Suprapubic skin (tissue), 4 donors: ENCODE data around the gene XPO6. TPM values are rescaled to one million over a fixed set of nuclear protein-coding genes. Genes with fewer than 3 reads are reported as not detected.
"Not testable (repeated sequence)": the region's sequence is repeated elsewhere in the genome, so short reads cannot be mapped to it uniquely, and the experiment has no call there.

ENCODE experiments used
- DNase-seq, 2 donors: peaks; one replicate each; pipeline ENCODE4 v3.0.0-alpha.2; 2019; ENCODE audit warnings: low spot score in 2 of 2
- H3K27ac ChIP-seq: fragments of 200-600 bp; sonication (generic); one replicate; pipeline ENCODE4 v1.5.1; 2019
- H3K27me3 ChIP-seq: fragments of 200-600 bp; sonication (generic); one replicate; pipeline ENCODE4 v1.5.1; 2019
- H3K36me3 ChIP-seq: fragments of 200-600 bp; sonication (generic); one replicate; pipeline ENCODE4 v1.5.1; 2019
- H3K4me1 ChIP-seq: fragments of 200-600 bp; sonication (generic); one replicate; pipeline ENCODE4 v1.5.1; 2019
- H3K4me3 ChIP-seq: fragments of 200-600 bp; sonication (generic); one replicate; pipeline ENCODE4 v1.5.1; 2019; ENCODE audit warnings: mild to moderate bottlenecking
- H3K9me3 ChIP-seq: fragments of 200-600 bp; sonication (generic); one replicate; pipeline ENCODE4 v1.5.1; 2019
- CTCF ChIP-seq, 2 donors: fragments of 200-600 bp in 1 of 2; fragments of 450-650 bp in 1 of 2; sonication (generic) in 1 of 2; IDR thresholded peaks; one replicate each; pipeline ENCODE4 v1.5.1; 2016 to 2019; ENCODE audit warnings: antibody characterized with exemption in 2 of 2, mild to moderate bottlenecking in 1 of 2, moderate library complexity in 1 of 2
- EP300 ChIP-seq: sonication (generic); formaldehyde crosslinking; IDR thresholded peaks from one replicate; pipeline ENCODE4 v1.6.1; 2017; ENCODE audit warnings: antibody characterized with exemption
- POLR2A ChIP-seq, 2 donors: fragments of 450-650 bp; IDR thresholded peaks; one replicate each; pipeline ENCODE4 v1.6.1; 2017; ENCODE audit warnings: antibody characterized with exemption in 2 of 2, mild to moderate bottlenecking in 2 of 2, moderate library complexity in 2 of 2
- POLR2AphosphoS5 ChIP-seq, 3 donors: sonication (generic); formaldehyde crosslinking; IDR thresholded peaks; one replicate each; pipeline ENCODE4 v1.6.1; 2017; ENCODE audit warnings: antibody characterized with exemption in 3 of 3
- WGBS: methylation state at CpG from one replicate; pipeline ENCODE4 v1.1.5; 2018; 5-methylcytosine and 5-hydroxymethylcytosine counted together
- total RNA-seq, 4 donors: library from RNA; depleted of rRNA; stranded (reverse); fragments of >200 nt; gene quantifications; one replicate each; pipeline ENCODE4 v1.1.0, GENCODE V29; 2016

The XPO6 gene
- total RNA-seq, 4 donors from 2014 or later: 78.6 to 161 (median 88.1) TPM

- Histone ChIP-seq H3K4me1 (no peaks in the 10 kb centered on the region), H3K27ac (no peak overlapping the region), H3K27me3 (no peaks in the 10 kb centered on the region), H3K9me3 (no peaks in the 10 kb centered on the region), H3K4me3 (no peak overlapping the region), H3K36me3 (peaks cover 93% of the 10 kb centered on the region)
- no peak for DNase-seq
- TF ChIP-seq POLR2A (IDR thresholded peaks at IDR 0.05): no peak
- no peak for TF ChIP-seq CTCF (IDR thresholded peaks at IDR 0.05)
- TF ChIP-seq EP300: no peak
- no peak for TF ChIP-seq POLR2AphosphoS5 (IDR thresholded peaks at IDR 0.05)
- 93% methylated on average over 3 of the region's 3 CpGs for WGBS
Observed at GRCh38 chr16:28120754-28121153, 91.0 kb downstream of the XPO6 start.

- 50% methylated on average over 2 of the region's 2 CpGs for WGBS
- Histone ChIP-seq H3K27me3 (no peaks in the 10 kb centered on the region), H3K4me1 (no peaks in the 10 kb centered on the region), H3K27ac (no peak overlapping the region), H3K9me3 (no peaks in the 10 kb centered on the region), H3K4me3 (no peak overlapping the region), H3K36me3 (peaks cover 88% of the 10 kb centered on the region)
- TF ChIP-seq POLR2AphosphoS5 (IDR thresholded peaks at IDR 0.05): no peak
- no peak for TF ChIP-seq EP300
- TF ChIP-seq CTCF (IDR thresholded peaks at IDR 0.05): no peak
- TF ChIP-seq POLR2A (IDR thresholded peaks at IDR 0.05): no peak
- no peak for DNase-seq
Observed at GRCh38 chr16:28118637-28119036, 93.1 kb downstream of the XPO6 start.

- Histone ChIP-seq H3K36me3 (peaks cover 89% of the 10 kb centered on the region), H3K9me3 (no peaks in the 10 kb centered on the region), H3K4me3 (no peak overlapping the region), H3K27ac (no peak overlapping the region), H3K4me1 (no peaks in the 10 kb centered on the region), H3K27me3 (no peaks in the 10 kb centered on the region)
- WGBS: 94% methylated on average over 6 of the region's 6 CpGs
- TF ChIP-seq EP300: no peak
- no peak for TF ChIP-seq POLR2A (IDR thresholded peaks at IDR 0.05)
- TF ChIP-seq CTCF (IDR thresholded peaks at IDR 0.05): no peak
- no peak for TF ChIP-seq POLR2AphosphoS5 (IDR thresholded peaks at IDR 0.05)
- DNase-seq: no peak
Observed at GRCh38 chr16:28117168-28117565, 94.6 kb downstream of the XPO6 start.

- 100% methylated on average over 6 of the region's 6 CpGs for WGBS
Observed at GRCh38 chr16:28115866-28116265, 95.9 kb downstream of the XPO6 start.

GRCh38 chr16:28112908-28113307 lies 98.9 kb downstream of the XPO6 start:
- Histone ChIP-seq H3K27me3 (no peaks in the 10 kb centered on the region), H3K36me3 (peaks cover 83% of the 10 kb centered on the region), H3K27ac (no peak overlapping the region), H3K4me3 (no peak overlapping the region), H3K9me3 (no peaks in the 10 kb centered on the region), H3K4me1 (peaks cover 3% of the 10 kb centered on the region)
- TF ChIP-seq CTCF (IDR thresholded peaks at IDR 0.05): no peak
- TF ChIP-seq POLR2AphosphoS5 (IDR thresholded peaks at IDR 0.05): no peak
- no peak for TF ChIP-seq EP300
- no peak for TF ChIP-seq POLR2A (IDR thresholded peaks at IDR 0.05)
- WGBS: 95% methylated on average over 10 of the region's 10 CpGs
- no peak for DNase-seq

More at GRCh38 chr16:28115866-28116265, 95.9 kb downstream of the XPO6 start:
- H3K4me1 ChIP-seq, H3K9me3 ChIP-seq, H3K27me3 ChIP-seq, H3K27ac ChIP-seq, DNase-seq, H3K4me3 ChIP-seq: not testable (repeated sequence)
- peaks cover 85% of the 10 kb centered on the region for H3K36me3 ChIP-seq

- WGBS: 97% methylated on average over 2 of the region's 2 CpGs
- TF ChIP-seq CTCF (IDR thresholded peaks at IDR 0.05): no peak
- no peak for TF ChIP-seq POLR2A (IDR thresholded peaks at IDR 0.05)
- no peak for TF ChIP-seq EP300
- no peak for TF ChIP-seq POLR2AphosphoS5 (IDR thresholded peaks at IDR 0.05)
- no peaks in the 10 kb centered on the region for H3K27me3 ChIP-seq
- H3K27ac ChIP-seq: no peak overlapping the region
- peaks cover 3% of the 10 kb centered on the region for H3K4me1 ChIP-seq
- H3K9me3 ChIP-seq: no peaks in the 10 kb centered on the region
- H3K4me3 ChIP-seq: no peak overlapping the region
- H3K36me3 ChIP-seq: peaks cover 83% of the 10 kb centered on the region
- no peak for DNase-seq
Observed at GRCh38 chr16:28110977-28111376, 100.8 kb downstream of the XPO6 start.
